ENCODE data around the gene LIG4.

GRCh38 chr13:108195861-108196260, 19.5 kb downstream of the LIG4 start:
- TF ChIP-seq EP300 (IDR thresholded peaks at IDR 0.05) (no peak), CTCF (IDR thresholded peaks at IDR 0.05) (no peak), POLR2AphosphoS5 (IDR thresholded peaks at IDR 0.05) (no peak), POLR2A (IDR thresholded peaks at IDR 0.05) (no peak)

All from sigmoid colon (tissue), 4 donors.